Activated CD8-positive, alpha-beta memory T cell treated with anti-CD3 and anti-CD28 coated beads, Interleukin-2, amount 50 U/mL, for 24 hours (primary cell): Measurements from ENCODE around the gene ANKRD40CL.

ENCODE experiments used
- DNase-seq: peaks from one replicate; pipeline ENCODE4 v3.0.0-alpha.2; 2020; ENCODE audit errors: extremely low read depth

Gene ANKRD40CL

DNA sequence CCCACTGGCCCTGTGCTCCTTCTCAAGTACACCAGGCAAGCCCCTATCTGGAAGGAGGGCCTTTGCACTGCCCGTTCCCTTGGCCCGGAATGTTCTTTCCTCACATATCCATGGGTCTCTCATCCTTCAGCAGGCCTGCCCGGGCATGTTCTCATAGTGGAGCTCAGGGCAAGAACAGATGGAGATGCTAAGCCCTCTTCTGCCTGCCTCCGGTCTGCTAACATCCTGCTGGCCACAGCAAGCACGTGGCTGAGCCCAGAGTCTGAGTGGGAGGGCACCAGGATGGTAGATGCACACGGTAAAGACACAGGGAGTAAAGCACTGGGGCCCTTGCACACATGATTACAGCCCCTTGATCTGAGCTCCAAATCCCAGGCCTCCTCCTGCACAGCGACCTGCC is 19.8 kb upstream of the ANKRD40CL start:
- DNase-seq = no peak

- no peak for DNase-seq
These were observed 18.7 kb upstream of the ANKRD40CL start for GRCh38 chr17:50785946-50786570.

DNA sequence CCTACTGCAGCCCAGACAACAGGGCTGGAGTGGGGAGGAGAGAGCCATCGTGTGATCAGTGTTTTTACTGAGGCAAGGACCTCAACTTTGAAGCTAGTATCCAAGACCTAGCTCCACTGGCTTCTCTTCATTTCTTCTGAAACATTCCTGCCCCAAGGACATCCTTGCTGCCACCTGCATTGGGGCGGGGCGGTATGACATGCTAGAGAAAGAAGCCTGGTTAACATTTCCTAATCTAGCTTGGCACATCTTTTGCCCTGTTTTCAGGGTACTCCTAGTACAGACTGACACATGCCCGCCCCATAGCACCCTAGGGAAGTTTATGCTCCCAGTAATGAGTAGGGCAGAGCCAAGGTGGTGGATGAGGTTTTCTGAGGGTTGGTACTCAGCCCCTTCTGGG is 17.8 kb upstream of the ANKRD40CL start:
- no peak for DNase-seq

DNA sequence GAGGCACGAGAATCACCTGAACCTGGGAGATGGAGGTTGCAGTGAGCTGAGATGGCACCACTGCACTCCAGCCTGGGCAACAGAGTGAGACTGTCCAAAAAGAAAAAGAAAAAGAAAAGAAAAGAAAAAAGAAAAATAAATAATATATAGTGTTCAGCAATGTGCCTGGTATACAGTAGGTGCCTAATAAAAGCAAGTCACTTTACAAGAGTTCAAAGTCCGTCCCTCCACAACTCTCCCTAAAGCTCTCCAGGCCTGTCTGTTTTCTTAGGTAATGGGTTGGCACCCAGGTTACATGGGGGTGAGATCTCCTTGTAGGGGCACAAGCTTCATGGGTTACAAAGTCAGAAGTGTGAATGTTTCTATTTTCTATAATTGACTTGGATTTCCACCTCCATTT is 16.6 kb upstream of the ANKRD40CL start:
- no peak for DNase-seq

- peak; percentile 53 for DNase-seq
These were observed 15.9 kb upstream of the ANKRD40CL start for GRCh38 chr17:50783193-50783660.

- no peak for DNase-seq
These were observed 13.8 kb upstream of the ANKRD40CL start for GRCh38 chr17:50781167-50781566.

DNA sequence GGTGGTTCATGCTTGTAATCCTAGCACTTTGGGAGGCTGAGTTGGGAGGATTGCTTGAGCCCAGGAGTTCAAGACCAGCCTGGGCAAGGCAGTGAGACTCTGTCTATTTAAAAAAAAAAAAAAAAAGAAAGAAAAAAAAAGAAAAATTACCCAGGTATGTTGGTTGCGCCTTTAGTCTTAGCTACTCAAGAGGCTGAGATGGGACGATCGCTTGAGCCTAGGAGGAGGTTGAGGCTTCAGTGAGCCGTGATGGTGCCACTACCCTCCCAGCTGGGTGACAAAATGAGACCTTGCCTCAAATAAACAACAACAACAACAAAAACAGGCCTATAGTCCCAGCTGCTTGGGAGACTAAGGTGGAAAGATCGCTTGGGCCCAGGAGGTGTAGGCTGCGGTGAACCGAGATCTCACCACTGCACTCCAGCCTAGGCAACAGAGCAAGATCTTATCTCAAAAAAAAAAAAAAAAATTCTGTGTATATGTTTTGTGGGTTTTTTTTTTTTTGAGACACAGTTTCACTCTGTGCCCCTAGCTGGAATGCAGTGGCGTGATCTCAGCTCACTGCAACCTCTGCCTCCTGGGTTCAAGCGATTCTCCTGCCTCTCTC is 12.5 kb upstream of the ANKRD40CL start:
- no peak for DNase-seq

GRCh38 chr17:50778988-50779387 is 11.7 kb upstream of the ANKRD40CL start:
- no peak for DNase-seq

DNA sequence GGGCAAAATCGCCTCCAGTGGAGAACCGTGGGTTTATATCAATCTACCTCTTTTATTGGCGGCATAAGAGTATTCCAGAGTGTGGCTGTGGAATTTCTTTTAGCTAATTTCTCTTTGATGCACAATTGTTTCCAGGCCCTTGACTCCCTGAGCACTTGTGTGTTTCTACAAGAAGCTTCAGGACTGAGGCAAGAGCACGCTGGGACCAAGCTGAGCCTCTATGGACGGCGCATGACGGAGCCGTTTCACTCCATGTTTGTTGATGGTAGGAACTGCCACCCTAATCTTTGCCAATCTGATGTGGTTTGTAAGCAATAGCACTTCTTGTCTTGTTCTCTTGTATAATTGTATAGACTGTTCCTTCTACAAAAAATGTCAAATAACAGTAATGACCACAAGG is 11.2 kb upstream of the ANKRD40CL start:
- no peak for DNase-seq

GRCh38 chr17:50775926-50776325 is 8.6 kb upstream of the ANKRD40CL start:
- no peak for DNase-seq

GRCh38 chr17:50774225-50774803 is 7.0 kb upstream of the ANKRD40CL start:
- DNase-seq = no peak

DNA sequence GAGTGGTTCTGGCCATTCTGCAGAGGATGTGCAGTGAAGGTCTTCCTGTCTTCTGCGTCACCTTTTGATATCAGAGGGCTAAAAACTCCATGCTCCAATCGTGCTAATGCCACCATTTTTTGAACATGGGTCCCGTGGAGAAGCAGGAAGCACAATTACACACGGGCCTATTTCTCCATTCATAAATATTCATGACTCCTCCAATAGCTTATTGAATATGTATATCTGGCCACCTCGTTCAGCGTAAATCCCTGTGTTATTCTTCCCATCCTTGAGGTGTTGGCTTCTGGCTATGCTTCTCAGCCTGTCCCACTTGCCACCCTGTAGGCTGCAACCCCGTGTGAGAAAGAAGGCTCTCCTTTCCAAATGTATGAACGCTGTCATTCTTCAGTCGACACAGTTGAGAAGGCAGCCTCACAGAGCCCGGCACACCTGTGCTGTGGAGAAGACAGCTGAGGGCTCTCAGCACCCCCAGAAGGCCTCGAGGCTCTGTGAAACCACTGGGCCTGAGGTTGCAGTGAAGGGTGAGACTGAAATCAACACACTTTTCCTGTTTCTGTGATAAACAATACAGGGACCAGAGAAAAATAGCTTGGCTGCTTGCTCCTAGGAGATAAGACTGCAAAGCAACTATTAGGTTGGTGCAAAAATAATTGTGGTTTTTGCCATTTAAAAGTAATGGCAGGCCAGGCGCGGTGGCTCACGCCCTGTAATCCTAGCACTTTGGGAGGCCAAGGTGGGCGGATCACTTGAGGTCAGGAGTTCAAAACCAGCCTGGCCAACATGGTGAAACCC is 4.9 kb upstream of the ANKRD40CL start:
- DNase-seq = no peak

GRCh38 chr17:50770346-50770745 is 3.0 kb upstream of the ANKRD40CL start:
- no peak for DNase-seq

GRCh38 chr17:50769884-50770283 is 2.6 kb upstream of the ANKRD40CL start:
- DNase-seq = no peak

DNA sequence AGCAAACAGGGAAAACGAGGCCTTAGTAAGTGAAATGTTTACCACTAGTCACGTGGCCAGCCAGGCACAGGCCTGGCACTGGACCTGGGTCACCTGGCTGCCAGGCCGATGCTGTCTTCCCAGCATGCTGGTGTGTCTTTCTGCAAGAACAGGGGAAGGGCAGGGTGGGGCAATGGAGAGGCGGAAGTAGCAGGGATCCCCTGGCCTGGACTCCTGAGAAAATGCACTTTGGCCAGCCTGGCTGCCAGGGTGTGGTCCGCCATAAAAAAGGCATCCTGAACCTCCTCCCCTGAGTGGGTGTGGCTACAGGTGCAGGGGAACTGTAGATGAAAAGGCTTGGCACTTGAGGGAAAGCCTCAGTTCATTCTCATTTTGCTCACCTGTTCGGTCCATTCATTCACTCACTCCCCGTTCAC is 1.0 kb upstream of the ANKRD40CL start:
- DNase-seq = no peak

DNA sequence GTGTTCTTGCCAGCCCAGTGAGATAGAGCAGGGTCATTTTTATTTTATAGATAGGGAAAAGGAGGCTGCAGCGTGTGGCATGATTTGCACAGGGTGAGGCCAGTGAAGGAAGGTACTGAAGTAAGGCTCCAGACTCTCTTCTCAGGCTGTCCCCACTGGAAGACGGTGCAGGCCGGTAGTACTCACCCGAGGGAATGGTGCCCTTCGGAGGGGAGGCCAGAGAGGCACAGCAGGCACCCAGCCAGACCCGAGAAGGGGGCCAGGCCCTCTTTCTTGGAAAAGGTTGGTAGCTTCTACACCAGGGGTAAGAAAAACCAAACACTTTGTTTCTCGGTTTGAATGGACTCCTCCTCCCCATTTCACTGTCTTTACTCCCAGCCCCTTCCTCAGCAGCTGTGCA is 288 bp downstream of the ANKRD40CL start:
- DNase-seq = no peak

DNA sequence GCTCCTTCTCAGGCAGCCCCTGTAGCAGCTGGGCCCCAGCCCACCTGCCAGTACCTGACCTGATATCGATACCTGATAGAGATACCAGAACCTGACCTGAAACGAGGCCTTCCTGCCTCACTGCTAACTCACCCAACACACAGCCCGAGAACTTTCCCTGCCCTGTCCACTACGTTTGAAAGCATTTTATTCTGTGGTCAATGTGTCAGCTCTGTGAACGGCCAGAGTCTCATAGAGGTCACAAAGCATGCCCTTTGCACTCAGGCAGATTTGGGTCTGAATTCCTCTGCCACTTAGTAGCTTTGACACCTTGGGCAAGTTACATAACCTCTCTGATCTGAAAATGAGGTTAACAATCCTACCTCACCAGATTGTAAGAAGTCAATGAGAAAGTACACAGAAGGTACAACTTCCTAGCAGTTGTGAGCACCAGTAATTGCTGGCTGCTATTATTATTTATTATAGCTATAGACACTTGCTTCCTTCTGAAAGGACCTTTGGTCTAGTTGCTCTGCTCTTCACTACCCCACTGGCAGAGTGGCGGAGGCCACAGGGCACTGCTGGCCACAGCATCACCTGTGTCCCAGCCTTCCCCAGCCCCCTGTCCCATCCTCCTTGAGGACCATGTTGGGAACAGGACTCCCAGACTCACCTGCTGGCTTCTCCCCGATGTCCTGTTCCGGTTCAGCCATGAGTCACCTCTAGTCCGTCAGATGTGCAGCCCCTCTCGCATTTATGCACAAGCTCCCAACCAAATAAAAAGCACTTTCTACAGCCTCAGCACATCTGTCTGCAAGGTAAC is 895 bp downstream of the ANKRD40CL start:
- no peak for DNase-seq

DNA sequence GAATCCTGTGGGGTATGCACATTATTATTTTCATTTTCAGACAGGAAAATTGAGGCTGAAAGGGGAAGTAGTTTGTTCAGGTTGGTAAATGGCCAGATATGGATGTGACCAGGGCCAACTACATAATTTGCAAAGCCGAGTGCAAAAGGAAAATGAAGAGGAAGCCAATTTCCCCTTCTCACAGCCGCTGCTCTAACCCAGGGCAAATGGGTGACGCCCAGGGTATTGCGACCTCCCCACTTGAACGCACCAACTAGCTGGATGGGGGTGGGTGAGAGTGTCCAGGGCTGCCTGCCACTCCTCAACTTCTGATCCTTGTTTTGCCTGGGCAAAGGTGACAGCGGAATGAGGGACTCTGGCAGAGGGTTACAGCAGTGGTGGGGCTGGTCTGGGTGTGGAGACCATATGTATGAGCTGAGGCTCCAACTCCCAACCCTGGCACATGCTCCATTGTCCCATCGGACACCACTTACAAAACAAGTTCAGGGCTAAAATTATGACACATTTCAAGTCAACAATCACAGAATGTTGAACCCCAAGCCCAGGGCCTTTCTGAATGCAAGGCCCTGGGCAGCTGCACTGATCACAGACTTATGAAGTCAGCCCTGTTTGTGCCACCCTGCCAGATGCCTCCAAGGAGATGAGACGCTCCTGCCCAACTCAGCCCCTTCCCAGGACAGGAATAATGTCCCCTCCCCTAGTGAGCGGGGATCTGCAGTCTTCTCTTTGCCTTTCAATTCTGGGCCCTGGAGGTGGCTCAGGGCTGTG is 1.7 kb downstream of the ANKRD40CL start:
- no peak for DNase-seq

DNA sequence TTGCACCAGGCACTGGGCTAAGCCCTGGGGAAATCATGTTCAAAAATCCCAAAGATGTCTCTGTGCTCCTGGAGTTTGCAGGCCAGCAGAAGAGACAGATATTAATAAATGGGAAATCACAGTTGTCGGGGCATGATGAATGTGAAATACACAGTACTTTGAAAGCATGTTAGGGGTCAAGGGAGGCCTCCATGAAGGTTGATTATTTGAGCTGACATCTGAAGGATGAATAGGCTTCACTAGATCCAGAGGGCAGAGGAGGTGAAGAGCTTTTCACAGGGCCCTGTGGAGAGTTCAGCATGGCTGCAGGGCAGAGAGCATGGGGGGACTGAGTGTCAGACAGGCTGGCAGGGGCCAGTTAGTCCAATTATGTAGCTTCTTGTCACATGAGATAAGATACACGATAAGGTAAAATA is 2.6 kb downstream of the ANKRD40CL start:
- DNase-seq = no peak

DNA sequence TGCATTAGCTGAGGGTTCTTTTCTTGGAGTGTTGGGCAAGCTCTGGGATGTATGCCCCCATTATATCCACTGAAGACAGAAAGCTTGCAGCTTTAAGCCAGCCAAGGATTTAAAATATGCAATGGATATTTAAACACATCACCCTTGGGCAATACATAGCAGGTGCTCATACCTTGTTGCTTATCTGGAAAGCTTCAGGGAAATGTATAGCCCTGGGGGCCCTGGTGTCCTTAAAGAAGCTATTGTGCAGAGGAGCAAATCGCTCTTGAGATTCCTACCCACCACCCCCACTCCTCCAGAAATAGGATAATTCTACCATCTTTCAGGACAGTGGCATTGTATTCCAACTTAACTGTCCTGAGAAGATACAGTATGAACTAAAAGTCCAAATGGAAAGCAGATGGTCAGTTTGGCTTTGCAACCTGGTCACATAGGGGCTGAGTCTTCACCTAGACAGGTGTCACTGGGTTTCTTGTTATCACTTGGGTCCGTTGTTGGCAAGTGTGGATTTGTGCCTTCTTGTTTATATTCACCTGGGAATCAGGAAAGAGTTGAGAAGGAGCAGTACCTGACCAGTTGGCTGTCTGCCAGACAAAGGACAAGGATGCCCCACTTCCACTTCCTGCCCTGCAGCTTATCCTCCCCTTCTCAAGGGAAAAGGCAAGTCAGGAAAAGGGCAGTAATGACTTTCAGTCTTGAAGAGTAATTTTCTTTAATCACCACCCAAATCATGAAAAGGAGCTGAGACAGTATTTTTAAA is 3.4 kb downstream of the ANKRD40CL start:
- no peak for DNase-seq
